ENCODE results near the gene CACFD1. TPM values are rescaled to one million over a fixed set of nuclear protein-coding genes. Genes with fewer than 3 reads are reported as not detected.

The CACFD1 gene
- total and polyA plus RNA-seq, 9 of the 15 experiments (the other 6 are each of a cell fraction or from before 2014, with no cell fraction given), result 0.11 to 1.4 (median 1.1) TPM; not detected in 2

DNA sequence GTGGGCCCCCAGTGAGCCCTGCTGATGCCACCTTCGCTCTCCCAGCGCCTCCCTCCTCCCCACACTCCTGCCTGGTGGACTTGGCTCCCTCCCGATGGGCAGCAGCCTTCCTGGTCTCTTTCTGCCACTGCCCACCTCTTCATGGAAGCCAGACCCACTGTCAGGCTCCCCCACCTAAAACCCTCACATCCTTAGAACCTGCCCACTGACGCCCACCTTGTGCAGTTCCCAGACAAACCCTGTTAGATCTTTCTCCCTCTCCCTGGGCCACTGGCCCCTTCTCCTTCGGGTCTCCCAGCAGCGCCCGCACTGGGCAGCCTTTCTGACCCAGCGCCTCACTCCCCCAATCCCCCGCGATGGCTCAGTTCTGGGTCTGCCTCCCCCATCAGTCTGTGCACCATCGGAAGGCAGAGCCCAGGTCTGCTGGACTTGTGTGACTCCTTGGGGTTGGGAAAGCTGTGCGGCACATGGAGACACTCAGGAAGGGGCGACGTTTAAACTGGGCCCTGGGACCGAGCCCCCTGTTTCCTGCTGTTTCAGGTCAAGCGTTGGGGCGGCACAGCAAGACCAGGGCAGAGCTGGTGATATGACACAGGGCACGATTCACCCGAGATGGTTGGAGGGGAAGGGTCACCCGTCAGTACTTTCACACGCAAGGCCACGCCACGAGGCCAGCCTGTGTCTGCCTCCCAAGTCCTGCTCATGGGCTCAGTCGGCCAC lies 47.6 kb downstream of the CACFD1 start (continued):
- TF ChIP-seq, protein P1, sequence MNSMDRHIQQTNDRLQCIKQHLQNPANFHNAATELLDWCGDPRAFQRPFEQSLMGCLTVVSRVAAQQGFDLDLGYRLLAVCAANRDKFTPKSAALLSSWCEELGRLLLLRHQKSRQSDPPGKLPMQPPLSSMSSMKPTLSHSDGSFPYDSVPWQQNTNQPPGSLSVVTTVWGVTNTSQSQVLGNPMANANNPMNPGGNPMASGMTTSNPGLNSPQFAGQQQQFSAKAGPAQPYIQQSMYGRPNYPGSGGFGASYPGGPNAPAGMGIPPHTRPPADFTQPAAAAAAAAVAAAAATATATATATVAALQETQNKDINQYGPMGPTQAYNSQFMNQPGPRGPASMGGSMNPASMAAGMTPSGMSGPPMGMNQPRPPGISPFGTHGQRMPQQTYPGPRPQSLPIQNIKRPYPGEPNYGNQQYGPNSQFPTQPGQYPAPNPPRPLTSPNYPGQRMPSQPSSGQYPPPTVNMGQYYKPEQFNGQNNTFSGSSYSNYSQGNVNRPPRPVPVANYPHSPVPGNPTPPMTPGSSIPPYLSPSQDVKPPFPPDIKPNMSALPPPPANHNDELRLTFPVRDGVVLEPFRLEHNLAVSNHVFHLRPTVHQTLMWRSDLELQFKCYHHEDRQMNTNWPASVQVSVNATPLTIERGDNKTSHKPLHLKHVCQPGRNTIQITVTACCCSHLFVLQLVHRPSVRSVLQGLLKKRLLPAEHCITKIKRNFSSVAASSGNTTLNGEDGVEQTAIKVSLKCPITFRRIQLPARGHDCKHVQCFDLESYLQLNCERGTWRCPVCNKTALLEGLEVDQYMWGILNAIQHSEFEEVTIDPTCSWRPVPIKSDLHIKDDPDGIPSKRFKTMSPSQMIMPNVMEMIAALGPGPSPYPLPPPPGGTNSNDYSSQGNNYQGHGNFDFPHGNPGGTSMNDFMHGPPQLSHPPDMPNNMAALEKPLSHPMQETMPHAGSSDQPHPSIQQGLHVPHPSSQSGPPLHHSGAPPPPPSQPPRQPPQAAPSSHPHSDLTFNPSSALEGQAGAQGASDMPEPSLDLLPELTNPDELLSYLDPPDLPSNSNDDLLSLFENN (IDR thresholded peaks at IDR 0.05; ENCODE audit: low read depth in 2 of 2, low read length in 2 of 2), result no peak
- TF ChIP-seq, protein P2, sequence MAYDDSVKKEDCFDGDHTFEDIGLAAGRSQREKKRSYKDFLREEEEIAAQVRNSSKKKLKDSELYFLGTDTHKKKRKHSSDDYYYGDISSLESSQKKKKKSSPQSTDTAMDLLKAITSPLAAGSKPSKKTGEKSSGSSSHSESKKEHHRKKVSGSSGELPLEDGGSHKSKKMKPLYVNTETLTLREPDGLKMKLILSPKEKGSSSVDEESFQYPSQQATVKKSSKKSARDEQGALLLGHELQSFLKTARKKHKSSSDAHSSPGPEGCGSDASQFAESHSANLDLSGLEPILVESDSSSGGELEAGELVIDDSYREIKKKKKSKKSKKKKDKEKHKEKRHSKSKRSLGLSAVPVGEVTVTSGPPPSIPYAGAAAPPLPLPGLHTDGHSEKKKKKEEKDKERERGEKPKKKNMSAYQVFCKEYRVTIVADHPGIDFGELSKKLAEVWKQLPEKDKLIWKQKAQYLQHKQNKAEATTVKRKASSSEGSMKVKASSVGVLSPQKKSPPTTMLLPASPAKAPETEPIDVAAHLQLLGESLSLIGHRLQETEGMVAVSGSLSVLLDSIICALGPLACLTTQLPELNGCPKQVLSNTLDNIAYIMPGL (CRISPR knock-in tag; IDR thresholded peaks at IDR 0.05), result no peak

DNA sequence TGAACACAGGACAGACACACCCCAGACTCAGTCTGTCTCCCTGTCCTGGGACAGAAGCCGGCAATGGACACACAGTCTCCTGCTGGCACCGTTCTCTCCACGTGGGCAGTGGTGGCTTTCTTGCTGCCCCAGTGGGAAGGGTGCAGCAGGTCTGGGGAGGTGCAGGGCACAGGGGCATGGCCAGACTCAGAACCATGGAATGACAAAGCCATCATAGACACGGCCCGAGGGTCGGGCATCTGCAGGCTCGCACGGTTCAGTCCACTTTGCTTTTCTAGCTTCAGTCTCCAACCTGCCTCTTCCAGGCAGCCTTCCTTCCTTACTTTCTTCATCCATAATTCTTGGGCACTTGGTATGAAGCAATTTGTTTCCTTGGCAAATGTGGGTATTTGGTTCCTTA lies 48.3 kb downstream of the CACFD1 start:
- DNase-seq (ENCODE audit: extremely low read depth in 1 of 4, low spot score in 3 of 4), result no peak
- no peak overlapping the region for H2AFZ ChIP-seq (ENCODE audit: low read depth, low read length)
- FAIRE-seq, result no peak
- H3K4me3 ChIP-seq, result no peak overlapping the region
- POLR2A ChIA-PET, result no interaction called here
- H3K36me3 ChIP-seq (ENCODE audit: control insufficient read depth, insufficient read depth, low read length), result no peaks in the 10 kb centered on the region; the same call in 2 of the 3 replicates
- H4K20me1 ChIP-seq (replicated peaks; ENCODE audit: control insufficient read depth, insufficient read depth, low read length), result peaks cover 4% of the 10 kb centered on the region; the same call in 1 of the 2 replicates
- H3K4me2 ChIP-seq (ENCODE audit: insufficient read depth, low read length), result no peak overlapping the region
- H3K4me1 ChIP-seq (replicated peaks in 1 of 2; ENCODE audit: control insufficient read depth in 2 of 2, insufficient read depth in 2 of 2, low read length in 2 of 2), result peaks cover 21 to 33% of the 10 kb centered on the region in 2 experiments
- no peak overlapping the region for H3K9ac ChIP-seq (ENCODE audit: insufficient read depth in 1 of 2, low read depth in 2 of 2, low read length in 2 of 2)
- in situ Hi-C loops (cut with MboI) (no loop called here), intact Hi-C loops (cut with micrococcal nuclease) (no loop called here)
- peak; percentile 46 for TF ChIP-seq ZFP36 (IDR thresholded peaks at IDR 0.05; ENCODE audit: low read depth, low read length, partially characterized antibody)
- TF ChIP-seq HMGN3 (IDR thresholded peaks at IDR 0.05; ENCODE audit: borderline replicate concordance, extremely low read depth, insufficient read length, low read depth, low read length), result no peak
- H3K27me3 ChIP-seq (ENCODE audit: control insufficient read depth in 2 of 2, insufficient read depth in 2 of 2, low read length in 2 of 2), result peaks cover 3 to 24% of the 10 kb centered on the region in 2 experiments; a peak in 3 of 5 replicates
- no peak overlapping the region for H3K27ac ChIP-seq (ENCODE audit: extremely low read depth, low read depth, low read length)
- no peaks in the 10 kb centered on the region for H3K9me1 ChIP-seq (ENCODE audit: control insufficient read depth, insufficient read depth, low read length)
- ATAC-seq, result no peak
- H3K79me2 ChIP-seq (ENCODE audit: control insufficient read depth, insufficient read depth, low read length), result no peaks in the 10 kb centered on the region
- CTCF ChIA-PET (ENCODE audit: low intra/inter-chr PET ratio), result no interaction called here
- no TSS peak for BruUV-seq (replicated peaks)
- H3K9me3 ChIP-seq (replicated peaks; ENCODE audit: control insufficient read depth, insufficient read depth, low read depth, low read length), result peaks cover 7% of the 10 kb centered on the region; the same call in 1 of the 2 replicates
- WGBS (ENCODE audit: insufficient coverage, low coverage, missing lambda C conversion rate), result 11% methylated on average over 8 of the region's 8 CpGs
